ENCODE measurements around the gene SLC9A3.
"Not testable (repeated sequence)": the region's sequence is repeated elsewhere in the genome, so short reads cannot be mapped to it uniquely, and the experiment has no call there.

The SLC9A3 gene

DNA sequence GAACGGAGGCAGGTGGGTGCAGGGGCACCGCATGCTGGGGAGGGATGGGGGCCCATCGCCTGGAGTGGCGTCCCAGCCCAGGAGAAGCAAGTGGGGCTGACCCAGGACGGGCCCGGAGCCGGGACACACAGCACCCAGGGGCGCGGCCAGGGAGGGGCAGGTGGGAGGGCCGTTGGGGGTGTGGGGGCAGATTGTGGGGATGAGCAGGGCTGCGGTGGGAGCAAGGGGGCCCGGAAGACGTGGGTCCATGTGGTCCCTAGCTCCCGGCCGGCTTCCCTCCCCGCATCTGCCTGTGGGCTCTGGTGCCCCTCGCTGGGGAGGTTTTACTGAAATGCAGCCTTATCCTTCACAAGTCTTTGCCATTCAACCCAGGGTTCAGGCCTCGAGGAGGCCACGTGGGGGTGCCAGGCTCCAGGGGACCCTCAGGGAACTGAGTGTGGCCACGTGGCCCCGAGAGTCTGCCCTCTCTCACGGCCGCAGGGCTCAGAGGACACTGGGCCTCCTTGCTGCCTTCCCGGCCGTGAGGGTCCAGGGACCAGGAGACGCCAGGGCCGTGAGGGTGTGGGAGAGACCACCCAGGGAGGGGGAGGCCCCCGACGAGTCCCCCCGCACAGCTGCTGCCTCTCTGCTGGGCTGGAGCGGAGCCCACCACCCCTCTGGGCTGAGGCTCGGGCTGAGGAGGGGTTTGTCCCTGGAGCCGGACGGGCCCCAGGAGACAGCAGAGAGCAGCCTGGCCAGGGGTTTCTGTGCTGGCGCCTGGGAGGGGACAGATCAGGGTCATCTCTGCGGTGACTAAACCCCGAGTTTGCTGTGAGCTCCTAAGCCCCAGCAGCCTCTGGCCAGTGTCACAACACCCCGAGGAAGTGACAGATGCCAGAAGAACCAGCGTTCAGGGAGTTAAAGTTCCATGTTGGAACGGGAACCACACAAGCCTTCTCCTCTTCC lies 35.2 kb downstream of the SLC9A3 start:
- Histone ChIP-seq H3K9me3 (ENCODE audit: control insufficient read depth, low read depth, low read length) (no peaks in the 10 kb centered on the region), H3K27ac (ENCODE audit: low read length) (no peak overlapping the region), H3K4me3 (ENCODE audit: low read length) (no peak overlapping the region), H3K9ac (ENCODE audit: low read length) (no peak overlapping the region), H3K36me3 (ENCODE audit: control insufficient read depth, low read depth, low read length) (no peaks in the 10 kb centered on the region), H3K27me3 (ENCODE audit: control insufficient read depth, insufficient read depth, low read length) (peaks cover 27% of the 10 kb centered on the region), H3K4me1 (ENCODE audit: control insufficient read depth, low read depth, low read length) (no peaks in the 10 kb centered on the region)

- Histone ChIP-seq H3K9ac (ENCODE audit: low read length) (no peak overlapping the region), H3K27ac (ENCODE audit: low read length) (no peak overlapping the region), H3K36me3 (ENCODE audit: control insufficient read depth, low read depth, low read length) (no peaks in the 10 kb centered on the region), H3K4me3 (ENCODE audit: low read length) (no peak overlapping the region), H3K27me3 (ENCODE audit: control insufficient read depth, insufficient read depth, low read length) (peaks cover 19% of the 10 kb centered on the region), H3K9me3 (ENCODE audit: control insufficient read depth, low read depth, low read length) (no peaks in the 10 kb centered on the region), H3K4me1 (ENCODE audit: control insufficient read depth, low read depth, low read length) (no peaks in the 10 kb centered on the region)
These were observed 36.0 kb downstream of the SLC9A3 start for GRCh38 chr5:488241-488640.

- H3K9me3 ChIP-seq (ENCODE audit: control insufficient read depth, low read depth, low read length); H3K36me3 ChIP-seq (ENCODE audit: control insufficient read depth, low read depth, low read length); H3K27ac ChIP-seq (ENCODE audit: low read length); H3K9ac ChIP-seq (ENCODE audit: low read length); H3K4me1 ChIP-seq (ENCODE audit: control insufficient read depth, low read depth, low read length); H3K4me3 ChIP-seq (ENCODE audit: low read length): not testable (repeated sequence)
- H3K27me3 ChIP-seq (ENCODE audit: control insufficient read depth, insufficient read depth, low read length), result peaks cover 11% of the 10 kb centered on the region
These were observed 37.7 kb downstream of the SLC9A3 start for GRCh38 chr5:486597-486996.

DNA sequence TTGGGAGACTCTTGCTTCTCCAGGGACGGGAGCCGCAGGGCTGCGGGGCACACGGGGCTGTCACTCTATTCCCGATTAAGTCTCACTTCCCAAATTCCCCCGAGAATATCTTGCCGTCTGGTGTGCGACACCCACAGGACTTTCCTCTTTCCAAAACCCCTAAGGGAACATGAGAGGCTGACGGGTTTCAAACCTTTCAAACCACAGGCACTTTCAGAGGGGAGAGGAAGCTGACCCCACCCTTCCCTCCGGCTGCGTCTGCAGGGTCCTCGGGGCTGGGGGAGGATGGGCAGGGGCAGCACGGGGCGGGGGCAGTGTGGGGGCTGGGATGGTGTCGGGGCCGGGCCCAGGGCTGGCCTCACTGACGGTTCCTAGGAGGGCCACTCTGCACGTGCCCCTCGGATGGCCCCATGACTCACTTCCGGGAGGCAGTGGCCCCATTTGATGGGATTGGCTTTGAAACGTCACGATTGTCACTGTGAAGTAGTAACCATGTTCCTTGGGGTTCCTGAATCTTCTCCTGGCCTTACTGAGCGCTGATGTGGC lies 38.2 kb downstream of the SLC9A3 start:
- H3K27me3 ChIP-seq (ENCODE audit: control insufficient read depth, insufficient read depth, low read length), result peaks cover 8% of the 10 kb centered on the region
- H3K4me1 ChIP-seq (ENCODE audit: control insufficient read depth, low read depth, low read length), result no peaks in the 10 kb centered on the region
- H3K9me3 ChIP-seq (ENCODE audit: control insufficient read depth, low read depth, low read length), result no peaks in the 10 kb centered on the region
- no peaks in the 10 kb centered on the region for H3K36me3 ChIP-seq (ENCODE audit: control insufficient read depth, low read depth, low read length)
- no peak overlapping the region for H3K4me3 ChIP-seq (ENCODE audit: low read length)
- H3K27ac ChIP-seq (ENCODE audit: low read length), result no peak overlapping the region
- no peak overlapping the region for H3K9ac ChIP-seq (ENCODE audit: low read length)

GRCh38 chr5:485113-485945 lies 38.9 kb downstream of the SLC9A3 start:
- Histone ChIP-seq H3K9me3 (ENCODE audit: control insufficient read depth, low read depth, low read length) (no peaks in the 10 kb centered on the region), H3K4me3 (ENCODE audit: low read length) (no peak overlapping the region), H3K36me3 (ENCODE audit: control insufficient read depth, low read depth, low read length) (no peaks in the 10 kb centered on the region), H3K4me1 (ENCODE audit: control insufficient read depth, low read depth, low read length) (no peaks in the 10 kb centered on the region), H3K9ac (ENCODE audit: low read length) (no peak overlapping the region), H3K27me3 (ENCODE audit: control insufficient read depth, insufficient read depth, low read length) (peaks cover 1% of the 10 kb centered on the region), H3K27ac (ENCODE audit: low read length) (no peak overlapping the region)

DNA sequence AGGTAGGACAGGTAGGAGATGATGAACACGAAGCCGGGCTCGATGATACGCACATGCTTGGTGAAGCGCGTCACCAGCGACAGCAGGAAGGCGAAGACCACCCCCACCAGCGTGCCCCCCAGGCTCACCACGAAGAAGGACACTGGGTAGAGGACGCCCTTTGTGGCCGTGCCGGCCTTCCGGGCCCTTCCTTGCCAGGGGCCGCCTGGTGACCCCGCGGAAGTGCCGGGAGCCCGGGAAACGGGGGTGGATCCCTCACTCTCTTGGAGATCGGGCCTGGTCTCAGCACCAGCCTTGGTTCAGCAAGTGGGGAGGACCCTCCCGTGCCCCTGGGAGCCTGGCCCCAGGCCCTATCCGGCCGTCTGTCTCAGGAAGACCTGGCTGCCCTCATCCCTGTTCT lies 39.7 kb downstream of the SLC9A3 start:
- no peak overlapping the region for H3K9ac ChIP-seq (ENCODE audit: low read length)
- no peaks in the 10 kb centered on the region for H3K27me3 ChIP-seq (ENCODE audit: control insufficient read depth, insufficient read depth, low read length)
- H3K36me3 ChIP-seq (ENCODE audit: control insufficient read depth, low read depth, low read length), result no peaks in the 10 kb centered on the region

GRCh38 chr5:483434-484140 lies 40.7 kb downstream of the SLC9A3 start:
- H3K27me3 ChIP-seq (ENCODE audit: control insufficient read depth, insufficient read depth, low read length), result no peaks in the 10 kb centered on the region

More for the DNA sequence above, 39.7 kb downstream of the SLC9A3 start:
- Histone ChIP-seq H3K9me3 (ENCODE audit: control insufficient read depth, low read depth, low read length) (no peaks in the 10 kb centered on the region), H3K27ac (ENCODE audit: low read length) (no peak overlapping the region), H3K4me1 (ENCODE audit: control insufficient read depth, low read depth, low read length) (no peaks in the 10 kb centered on the region), H3K4me3 (ENCODE audit: low read length) (no peak overlapping the region)

GRCh38 chr5:483011-483410 lies 41.2 kb downstream of the SLC9A3 start:
- H3K36me3 ChIP-seq (ENCODE audit: control insufficient read depth, low read depth, low read length), result no peaks in the 10 kb centered on the region
- H3K9ac ChIP-seq (ENCODE audit: low read length), result no peak overlapping the region
- H3K4me3 ChIP-seq (ENCODE audit: low read length), result no peak overlapping the region
- H3K9me3 ChIP-seq (ENCODE audit: control insufficient read depth, low read depth, low read length), result no peaks in the 10 kb centered on the region
- H3K27me3 ChIP-seq (ENCODE audit: control insufficient read depth, insufficient read depth, low read length), result no peaks in the 10 kb centered on the region
- no peaks in the 10 kb centered on the region for H3K4me1 ChIP-seq (ENCODE audit: control insufficient read depth, low read depth, low read length)
- H3K27ac ChIP-seq (ENCODE audit: low read length), result no peak overlapping the region

More at GRCh38 chr5:483434-484140, 40.7 kb downstream of the SLC9A3 start:
- H3K36me3 ChIP-seq (ENCODE audit: control insufficient read depth, low read depth, low read length), result no peaks in the 10 kb centered on the region
- no peak overlapping the region for H3K9ac ChIP-seq (ENCODE audit: low read length)
- H3K9me3 ChIP-seq (ENCODE audit: control insufficient read depth, low read depth, low read length), result no peaks in the 10 kb centered on the region
- no peak overlapping the region for H3K27ac ChIP-seq (ENCODE audit: low read length)
- H3K4me1 ChIP-seq (ENCODE audit: control insufficient read depth, low read depth, low read length), result no peaks in the 10 kb centered on the region
- H3K4me3 ChIP-seq (ENCODE audit: low read length), result no peak overlapping the region

DNA sequence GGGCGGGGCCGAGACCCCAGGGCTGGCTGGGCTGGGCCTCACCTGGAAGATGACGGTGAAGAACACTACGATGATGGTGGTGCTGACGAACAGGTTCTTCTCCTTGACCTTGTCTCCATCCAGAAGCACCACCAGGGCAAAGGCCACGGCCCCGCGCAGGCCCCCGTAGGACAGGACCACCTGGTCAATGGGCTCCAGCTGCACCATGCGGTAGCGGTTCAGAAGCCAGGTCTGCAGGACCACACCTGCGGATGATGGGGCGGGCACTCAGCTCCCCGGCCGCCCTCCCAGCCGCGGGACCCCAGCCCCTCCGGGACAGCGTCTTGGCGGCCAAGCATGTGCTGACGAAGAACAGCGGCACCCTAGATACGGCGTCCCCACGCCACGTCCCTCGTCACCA lies 41.7 kb downstream of the SLC9A3 start:
- Histone ChIP-seq H3K4me1 (ENCODE audit: control insufficient read depth, low read depth, low read length) (no peaks in the 10 kb centered on the region), H3K9ac (ENCODE audit: low read length) (no peak overlapping the region), H3K9me3 (ENCODE audit: control insufficient read depth, low read depth, low read length) (no peaks in the 10 kb centered on the region), H3K36me3 (ENCODE audit: control insufficient read depth, low read depth, low read length) (no peaks in the 10 kb centered on the region), H3K27me3 (ENCODE audit: control insufficient read depth, insufficient read depth, low read length) (peaks cover 3% of the 10 kb centered on the region), H3K27ac (ENCODE audit: low read length) (no peak overlapping the region), H3K4me3 (ENCODE audit: low read length) (no peak overlapping the region)

GRCh38 chr5:482021-482420 lies 42.2 kb downstream of the SLC9A3 start:
- H3K4me3 ChIP-seq (ENCODE audit: low read length), result no peak overlapping the region
- no peak overlapping the region for H3K27ac ChIP-seq (ENCODE audit: low read length)
- H3K36me3 ChIP-seq (ENCODE audit: control insufficient read depth, low read depth, low read length), result no peaks in the 10 kb centered on the region
- peaks cover 6% of the 10 kb centered on the region for H3K27me3 ChIP-seq (ENCODE audit: control insufficient read depth, insufficient read depth, low read length)
- no peaks in the 10 kb centered on the region for H3K4me1 ChIP-seq (ENCODE audit: control insufficient read depth, low read depth, low read length)
- H3K9me3 ChIP-seq (ENCODE audit: control insufficient read depth, low read depth, low read length), result no peaks in the 10 kb centered on the region
- H3K9ac ChIP-seq (ENCODE audit: low read length), result no peak overlapping the region

- Histone ChIP-seq H3K27ac (ENCODE audit: low read length) (no peak overlapping the region), H3K9ac (ENCODE audit: low read length) (no peak overlapping the region), H3K4me3 (ENCODE audit: low read length) (no peak overlapping the region), H3K9me3 (ENCODE audit: control insufficient read depth, low read depth, low read length) (no peaks in the 10 kb centered on the region), H3K4me1 (ENCODE audit: control insufficient read depth, low read depth, low read length) (no peaks in the 10 kb centered on the region), H3K36me3 (ENCODE audit: control insufficient read depth, low read depth, low read length) (no peaks in the 10 kb centered on the region), H3K27me3 (ENCODE audit: control insufficient read depth, insufficient read depth, low read length) (peaks cover 12% of the 10 kb centered on the region)
These were observed 42.9 kb downstream of the SLC9A3 start for GRCh38 chr5:481347-481746.
